HK-2 (cell line): ENCODE results near the gene PTX4.
"Not testable (repeated sequence)": the region's sequence is repeated elsewhere in the genome, so short reads cannot be mapped to it uniquely, and the experiment has no call there.

ENCODE experiments used
- DNase-seq: peaks from one replicate; pipeline ENCODE4 v3.0.0-alpha.2; 2018; ENCODE audit not compliant: unreplicated experiment

Gene PTX4

DNA sequence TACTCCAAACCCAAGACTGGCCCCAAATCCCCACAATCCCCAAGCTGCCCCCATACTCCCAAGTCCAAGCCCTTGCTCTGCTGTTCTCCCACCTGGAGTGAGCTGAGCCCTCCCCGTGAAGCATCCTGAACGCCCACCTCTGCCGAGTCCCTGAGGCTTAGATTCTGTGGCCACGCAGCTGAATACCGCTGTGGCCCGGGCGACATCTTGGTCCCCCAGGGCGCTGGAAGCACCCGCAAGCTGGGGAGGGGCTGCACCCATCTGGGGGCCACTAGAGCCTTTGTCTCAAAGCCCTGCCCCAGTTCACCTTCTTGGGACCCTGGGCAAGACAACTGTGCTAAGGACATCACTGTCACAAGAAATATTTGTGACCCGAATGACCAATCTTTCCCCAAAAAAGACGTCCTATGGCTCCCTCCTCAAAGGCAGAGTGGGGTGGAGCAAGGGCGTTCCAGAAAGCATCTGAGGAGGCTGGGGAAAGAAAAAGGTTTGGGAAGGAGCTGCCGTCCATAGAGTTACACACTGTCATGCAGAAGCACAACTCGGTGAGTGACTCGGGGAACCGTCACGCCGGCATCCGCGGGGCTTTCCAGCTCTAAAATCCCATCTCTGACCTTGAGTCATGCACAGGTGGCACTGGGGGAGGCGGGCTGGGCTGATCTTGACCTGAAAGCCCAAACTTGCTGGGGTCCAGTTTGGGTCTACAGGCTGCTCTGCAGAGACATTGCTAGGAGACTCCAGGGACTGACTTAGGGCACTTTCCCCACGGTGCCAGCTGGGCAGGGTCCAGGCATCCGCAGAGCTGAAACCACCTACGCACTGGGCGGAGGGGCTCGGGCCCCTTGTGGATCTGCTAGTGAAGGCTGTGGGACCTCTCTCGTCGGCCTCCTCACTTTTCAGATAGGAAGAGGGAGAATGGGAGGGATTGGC, 6.6 kb downstream of the PTX4 start:
- DNase-seq, result peak; percentile 74

DNA sequence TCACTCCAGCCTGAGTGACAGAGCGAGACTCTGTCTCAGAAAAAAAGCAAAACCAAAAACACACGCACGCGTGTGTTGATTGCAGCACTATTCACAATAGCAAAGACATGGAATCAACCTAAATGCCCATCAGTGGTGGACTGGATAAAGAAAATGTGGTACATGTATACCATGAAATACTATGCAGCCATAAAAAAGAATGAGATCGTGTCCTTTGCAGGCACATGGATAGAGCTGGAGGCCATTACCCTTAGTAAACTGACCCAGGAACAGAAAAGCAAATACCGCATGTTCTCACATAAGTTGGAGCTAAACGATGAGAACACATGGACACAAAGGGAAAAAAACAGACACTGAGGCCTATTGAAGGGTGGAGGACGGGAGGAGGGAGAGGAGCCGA, 9.8 kb downstream of the PTX4 start:
- DNase-seq, result not testable (repeated sequence)

GRCh38 chr16:1477033-1477432, 11.7 kb downstream of the PTX4 start:
- DNase-seq, result no peak

GRCh38 chr16:1475552-1476114, 13.1 kb downstream of the PTX4 start:
- DNase-seq, result no peak

DNA sequence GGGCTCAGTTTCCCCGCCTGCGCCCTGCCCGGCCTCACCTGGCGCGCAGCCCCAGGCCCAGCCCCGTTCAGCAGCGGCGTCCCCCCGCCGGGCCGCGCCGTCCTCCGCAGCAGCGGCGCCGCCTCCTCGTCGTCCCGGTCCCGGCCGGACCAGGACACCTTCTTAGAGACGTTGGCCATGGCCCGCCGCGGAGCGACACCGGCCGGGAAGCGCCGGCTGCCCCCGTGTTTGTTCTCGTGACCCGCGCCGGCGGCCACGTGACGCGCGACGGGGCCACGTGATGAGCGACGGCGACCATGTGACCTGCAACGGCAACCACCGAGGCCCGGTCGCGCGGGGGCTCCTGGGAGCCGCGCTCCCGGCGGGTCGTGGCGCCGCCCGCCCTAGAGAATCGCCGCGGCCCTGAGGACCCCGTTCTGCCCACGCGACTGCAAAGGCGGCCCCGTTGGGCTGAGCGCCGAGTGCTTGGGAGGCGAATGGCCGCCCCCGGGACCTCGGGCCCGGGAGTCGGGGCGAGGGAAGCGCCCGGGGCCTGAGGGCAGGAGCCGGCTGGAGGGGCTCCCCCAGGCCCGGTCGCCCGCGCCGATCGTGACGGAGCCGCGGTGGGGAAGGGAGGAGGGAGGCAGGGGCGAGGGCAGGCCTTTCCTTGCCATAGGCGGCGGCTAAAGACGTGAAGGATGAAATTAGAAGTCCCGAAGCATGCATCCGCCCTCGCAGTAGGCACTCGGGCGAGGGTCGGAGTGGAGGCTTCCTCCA, 13.8 kb downstream of the PTX4 start, which contains the start of gene CLCN7:
Gene CLCN7, minus strand, starts transcription at position 233 of the 756 bp plus-strand sequence. Its CDS starts 54 bp downstream, at position 179.
- peak; percentile 78 for DNase-seq

DNA sequence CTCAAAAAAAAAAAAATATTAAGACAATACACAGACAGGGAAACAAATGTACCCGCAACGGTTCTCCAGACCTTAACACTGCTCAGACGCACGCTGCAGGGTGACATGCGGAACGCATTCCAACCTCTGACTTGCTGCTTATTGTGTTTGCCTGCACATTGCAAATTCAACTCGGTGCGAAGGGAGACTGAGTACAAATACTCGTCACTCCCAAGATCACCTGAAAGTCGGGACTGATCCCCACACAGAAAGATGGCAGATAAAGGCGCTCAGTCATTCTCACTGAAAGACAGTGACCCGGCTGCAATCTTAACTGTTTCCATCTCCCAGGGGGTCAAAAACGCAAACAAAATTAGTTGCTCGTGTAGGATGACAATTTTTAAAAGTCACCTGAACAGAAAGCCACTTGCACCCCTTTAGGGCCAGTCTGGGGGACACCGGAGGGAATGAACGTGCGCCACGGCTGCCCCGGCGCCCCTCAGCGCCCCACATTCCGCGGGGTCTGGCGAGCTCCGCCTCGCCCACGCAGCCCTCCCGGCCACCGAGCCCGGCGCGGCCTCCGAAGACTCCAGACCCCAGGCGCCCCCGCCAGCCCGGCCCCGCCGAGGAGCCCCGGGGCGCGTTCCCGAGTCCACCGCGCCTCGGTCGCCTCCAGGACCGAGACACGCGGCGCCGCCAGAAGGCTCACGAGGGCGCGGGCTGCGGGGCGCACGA, 14.5 kb downstream of the PTX4 start:
- DNase-seq, result no peak

DNA sequence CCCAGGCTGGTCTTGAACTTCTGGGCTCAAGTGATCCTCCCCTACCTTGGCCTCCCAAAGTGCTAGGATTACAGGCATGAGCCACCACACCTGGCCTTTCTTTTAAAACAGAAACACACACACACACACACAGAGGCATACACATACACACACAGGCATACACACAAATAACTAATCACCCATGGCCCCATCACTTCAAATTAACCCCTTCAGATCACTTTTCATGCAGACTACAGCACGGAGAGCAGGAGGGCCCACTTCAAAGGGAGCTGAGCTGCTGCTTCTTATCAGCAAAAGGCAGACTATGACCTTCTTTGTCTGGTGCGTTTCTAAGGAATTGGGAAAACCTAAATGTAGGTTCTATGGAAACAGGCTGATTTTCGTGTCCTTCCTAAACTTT, 15.8 kb downstream of the PTX4 start:
- DNase-seq, result no peak

- no peak for DNase-seq
Measured at GRCh38 chr16:1471569-1472194, 17.1 kb downstream of the PTX4 start.

DNA sequence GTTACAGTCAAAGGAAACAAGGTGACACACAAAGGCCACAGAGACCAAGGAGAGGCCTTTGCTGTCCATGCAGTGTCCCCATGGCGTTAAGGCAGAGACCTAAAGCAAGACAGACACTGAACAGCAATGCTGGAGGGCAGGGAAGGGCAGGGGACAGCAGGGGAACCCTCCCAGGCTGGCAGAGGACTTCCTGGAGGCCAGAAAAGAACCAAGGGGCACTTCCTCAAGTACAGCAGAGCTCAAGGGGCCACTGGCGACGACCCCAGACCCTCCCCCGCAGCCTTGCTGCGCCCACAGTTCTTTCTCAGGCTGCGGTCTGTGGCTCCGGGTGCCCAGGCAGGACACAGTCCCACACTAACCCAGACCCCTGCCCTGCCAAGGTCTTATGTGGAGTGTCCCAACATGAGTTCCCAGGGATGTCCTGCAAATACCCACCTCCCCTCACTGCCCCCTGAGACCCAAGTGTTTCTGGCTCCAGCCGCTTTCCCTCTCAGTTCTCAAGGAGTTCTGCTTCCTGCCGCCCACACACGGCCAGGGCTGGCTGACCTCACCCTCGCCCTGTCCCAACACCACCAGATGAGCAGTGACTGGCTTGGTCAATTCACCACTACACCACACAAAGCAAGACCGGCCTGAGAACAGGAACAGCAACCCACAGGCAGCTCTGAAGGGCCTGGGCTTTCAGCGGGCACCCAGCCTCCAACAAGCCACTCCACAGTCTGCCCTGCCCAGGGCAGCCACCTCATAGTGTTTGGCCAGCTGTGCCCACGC, 18.1 kb downstream of the PTX4 start:
- DNase-seq, result peak; percentile 33

GRCh38 chr16:1469693-1470201, 19.0 kb downstream of the PTX4 start:
- no peak for DNase-seq

DNA sequence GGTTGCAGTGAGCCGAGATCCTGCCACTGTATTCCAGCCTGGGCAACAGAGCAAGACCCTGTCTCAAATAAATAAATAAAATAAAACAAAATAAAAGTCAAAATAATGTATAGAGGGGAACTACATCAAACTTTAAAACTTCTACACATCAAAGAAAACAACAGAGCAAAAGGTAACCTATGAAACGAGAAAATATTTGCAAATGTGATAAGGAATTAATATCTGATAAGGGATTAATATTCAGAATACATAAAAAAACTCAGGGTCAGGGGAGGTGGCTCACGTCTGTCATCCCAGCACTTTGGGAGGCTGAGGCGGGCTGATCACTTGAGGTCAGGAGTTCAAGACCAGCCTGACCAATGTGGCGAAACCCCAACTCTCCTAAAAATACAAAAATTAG, 19.6 kb downstream of the PTX4 start:
- not testable (repeated sequence) for DNase-seq

DNA sequence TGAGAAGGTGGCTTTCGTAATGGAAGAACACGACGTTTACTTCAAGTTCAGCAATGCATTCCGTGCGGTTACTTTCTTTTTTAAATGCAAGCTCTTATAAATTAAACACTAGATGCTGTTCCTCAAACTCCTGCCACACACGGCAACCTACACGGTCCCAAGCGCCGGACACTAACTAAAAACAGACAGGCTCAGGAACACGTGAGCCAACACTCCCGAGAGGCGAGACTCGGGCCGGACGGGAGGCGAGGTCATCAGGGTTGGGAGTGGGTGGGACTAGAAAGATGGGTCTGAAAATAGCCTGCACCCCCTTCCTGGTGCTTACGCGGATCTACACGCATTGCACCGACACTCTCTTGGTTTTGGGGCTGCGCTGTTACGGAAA, 20.3 kb downstream of the PTX4 start:
- no peak for DNase-seq

DNA sequence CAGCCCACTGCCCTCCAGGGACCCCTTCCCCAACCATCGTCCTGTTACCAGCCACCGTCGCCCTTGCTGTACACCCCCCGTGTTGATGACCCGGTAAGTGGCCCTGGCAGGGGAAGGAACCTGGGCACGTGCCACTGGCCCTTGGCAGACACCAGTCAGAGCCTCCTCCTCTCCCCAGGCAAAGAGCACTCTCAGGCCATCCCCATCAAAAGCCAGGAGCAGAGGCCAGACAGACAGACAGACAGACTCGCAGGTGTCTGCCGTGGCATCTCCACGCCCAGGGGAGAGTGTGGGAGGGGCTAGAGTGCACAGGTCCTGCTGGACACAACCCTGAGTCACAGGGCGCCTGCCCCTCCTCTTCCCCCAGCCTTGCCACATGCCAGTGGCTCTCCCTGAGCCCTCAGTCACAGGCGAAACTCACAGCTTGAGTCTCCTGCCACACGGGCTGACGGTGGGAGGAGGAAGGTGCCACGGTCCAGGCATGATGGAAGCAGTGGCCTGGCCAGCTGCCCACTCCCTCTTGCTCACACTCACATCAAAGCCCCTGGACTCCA, 21.7 kb downstream of the PTX4 start:
- DNase-seq, result peak; percentile 45

DNA sequence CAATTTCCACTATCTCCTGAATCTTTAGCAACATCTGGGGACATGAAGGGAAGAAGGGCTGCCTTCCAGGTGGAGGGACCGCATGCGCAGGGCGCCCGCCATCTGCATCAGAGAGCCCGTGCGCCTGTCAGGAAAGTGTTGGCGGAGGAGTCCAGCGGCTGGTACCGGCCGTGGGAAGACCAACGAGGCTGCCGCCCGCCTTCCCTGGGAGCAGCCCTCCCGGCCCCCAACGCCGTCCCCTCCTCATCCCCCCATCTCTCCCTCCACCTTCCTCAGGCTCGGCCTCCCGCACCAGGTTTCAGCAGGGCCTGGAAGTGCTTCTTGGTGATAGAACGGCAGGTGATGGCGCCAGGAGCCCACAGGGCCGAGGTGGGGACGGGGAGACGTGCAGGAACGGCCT, 22.7 kb downstream of the PTX4 start:
- DNase-seq, result no peak

- no peak for DNase-seq
Measured at GRCh38 chr16:1465567-1465915, 23.2 kb downstream of the PTX4 start.

- no peak for DNase-seq
Measured at GRCh38 chr16:1464894-1465566, 23.7 kb downstream of the PTX4 start.

GRCh38 chr16:1464196-1464893, 24.4 kb downstream of the PTX4 start:
- DNase-seq, result no peak

GRCh38 chr16:1461146-1461545, 27.6 kb downstream of the PTX4 start:
- no peak for DNase-seq

- no peak for DNase-seq
Measured at GRCh38 chr16:1460602-1461138, 28.1 kb downstream of the PTX4 start.
